A204.1 (cell line): ENCODE data around the gene NDUFV1.
"Not testable (repeated sequence)": the region's sequence is repeated elsewhere in the genome, so short reads cannot be mapped to it uniquely, and the experiment has no call there.

Experiments used
- FAIRE-seq: peaks from 2 replicates; lab custom pipeline; 2012; peaks lifted over from hg19 to GRCh38; lab: Jason Lieb, UNC

The NDUFV1 gene

GRCh38 chr11:67586568-67587250, 20.0 kb upstream of the NDUFV1 start:
- FAIRE-seq, result no peak

- FAIRE-seq, result no peak
These were observed 18.6 kb upstream of the NDUFV1 start for GRCh38 chr11:67588136-67588503.

- FAIRE-seq, result not testable (repeated sequence)
These were observed 17.8 kb upstream of the NDUFV1 start for GRCh38 chr11:67588899-67589415.

- no peak for FAIRE-seq
These were observed 13.7 kb upstream of the NDUFV1 start for GRCh38 chr11:67592880-67593564.

- no peak for FAIRE-seq
These were observed 13.2 kb upstream of the NDUFV1 start for GRCh38 chr11:67593565-67593905.

- no peak for FAIRE-seq
These were observed 12.3 kb upstream of the NDUFV1 start for GRCh38 chr11:67594480-67594879.

- no peak for FAIRE-seq
These were observed 9.9 kb upstream of the NDUFV1 start for GRCh38 chr11:67596753-67597300.

GRCh38 chr11:67597458-67597857, 9.3 kb upstream of the NDUFV1 start:
- not testable (repeated sequence) for FAIRE-seq

GRCh38 chr11:67597963-67598362, 8.8 kb upstream of the NDUFV1 start:
- FAIRE-seq, result not testable (repeated sequence)

GRCh38 chr11:67599149-67599548, 7.6 kb upstream of the NDUFV1 start:
- FAIRE-seq, result no peak

GRCh38 chr11:67600324-67601029, 6.3 kb upstream of the NDUFV1 start:
- no peak for FAIRE-seq

GRCh38 chr11:67601098-67601497, 5.6 kb upstream of the NDUFV1 start:
- FAIRE-seq, result no peak

GRCh38 chr11:67604119-67604518, 2.6 kb upstream of the NDUFV1 start:
- not testable (repeated sequence) for FAIRE-seq

GRCh38 chr11:67604815-67605214, 1.9 kb upstream of the NDUFV1 start:
- no peak for FAIRE-seq

- FAIRE-seq, result no peak
These were observed 1.3 kb upstream of the NDUFV1 start for GRCh38 chr11:67605231-67606011.

GRCh38 chr11:67606093-67606491, 644 bp upstream of the NDUFV1 start:
- no peak for FAIRE-seq

- no peak for FAIRE-seq
These were observed 771 bp downstream of the NDUFV1 start for GRCh38 chr11:67607507-67607906.

GRCh38 chr11:67608486-67608885, 1.8 kb downstream of the NDUFV1 start:
- FAIRE-seq, result no peak

GRCh38 chr11:67609316-67609715, 2.6 kb downstream of the NDUFV1 start:
- FAIRE-seq, result no peak

GRCh38 chr11:67610302-67610868, 3.6 kb downstream of the NDUFV1 start:
- FAIRE-seq, result no peak

- no peak for FAIRE-seq
These were observed 4.4 kb downstream of the NDUFV1 start for GRCh38 chr11:67611165-67611564.
